ENCODE data around the gene DLL4.

DNA sequence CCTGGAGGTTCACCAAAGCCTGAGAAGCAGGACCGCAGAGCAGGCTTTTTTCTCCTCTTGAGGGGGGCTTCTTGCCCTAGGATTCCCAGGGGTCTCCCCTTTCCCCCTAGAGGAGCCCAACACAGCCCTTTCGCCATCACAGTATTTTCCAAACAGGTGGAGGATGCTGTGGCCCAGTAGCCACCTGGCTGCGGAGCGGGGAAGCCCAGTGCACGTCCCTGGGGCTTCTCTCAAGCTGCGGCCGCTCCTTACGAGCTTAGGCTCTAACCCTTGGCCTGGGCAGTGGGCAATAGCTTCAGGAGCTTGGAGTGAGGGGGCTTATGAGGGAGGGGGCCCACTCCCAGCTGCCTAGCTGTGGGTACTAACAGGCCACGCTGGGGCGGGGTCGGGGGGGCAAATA, 11.6 kb upstream of the DLL4 start:
- TF ChIP-seq, protein P1, sequence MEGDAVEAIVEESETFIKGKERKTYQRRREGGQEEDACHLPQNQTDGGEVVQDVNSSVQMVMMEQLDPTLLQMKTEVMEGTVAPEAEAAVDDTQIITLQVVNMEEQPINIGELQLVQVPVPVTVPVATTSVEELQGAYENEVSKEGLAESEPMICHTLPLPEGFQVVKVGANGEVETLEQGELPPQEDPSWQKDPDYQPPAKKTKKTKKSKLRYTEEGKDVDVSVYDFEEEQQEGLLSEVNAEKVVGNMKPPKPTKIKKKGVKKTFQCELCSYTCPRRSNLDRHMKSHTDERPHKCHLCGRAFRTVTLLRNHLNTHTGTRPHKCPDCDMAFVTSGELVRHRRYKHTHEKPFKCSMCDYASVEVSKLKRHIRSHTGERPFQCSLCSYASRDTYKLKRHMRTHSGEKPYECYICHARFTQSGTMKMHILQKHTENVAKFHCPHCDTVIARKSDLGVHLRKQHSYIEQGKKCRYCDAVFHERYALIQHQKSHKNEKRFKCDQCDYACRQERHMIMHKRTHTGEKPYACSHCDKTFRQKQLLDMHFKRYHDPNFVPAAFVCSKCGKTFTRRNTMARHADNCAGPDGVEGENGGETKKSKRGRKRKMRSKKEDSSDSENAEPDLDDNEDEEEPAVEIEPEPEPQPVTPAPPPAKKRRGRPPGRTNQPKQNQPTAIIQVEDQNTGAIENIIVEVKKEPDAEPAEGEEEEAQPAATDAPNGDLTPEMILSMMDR (IDR thresholded peaks at IDR 0.05) = no peak
- no peak for TF ChIP-seq POLR2A (IDR thresholded peaks at IDR 0.05)

Data from Peyer's patch (tissue), 4 donors.